GM12891 (cell line): ENCODE results near the gene TMEM151A.

Source experiments
- POLR2A ChIP-seq: IDR thresholded peaks from 2 replicates; pipeline ENCODE4 v1.6.1; 2011; ENCODE audit warnings: low read depth, low read length, control low read depth
- POLR2AphosphoS5 ChIP-seq: IDR thresholded peaks from 2 replicates; pipeline ENCODE4 v1.6.1; 2011; ENCODE audit warnings: low read depth, low read length, control low read depth
- POU2F2 ChIP-seq: IDR thresholded peaks from 2 replicates; pipeline ENCODE4 v1.6.1; 2011; ENCODE audit warnings: low read depth, mild to moderate bottlenecking, control low read depth, low read length, moderate library complexity
- SPI1 ChIP-seq: IDR thresholded peaks from 2 replicates; pipeline ENCODE4 v1.6.1; 2011; ENCODE audit warnings: low read depth, low read length, control low read depth
- TAF1 ChIP-seq: IDR thresholded peaks from 2 replicates; pipeline ENCODE4 v1.6.1; 2011; ENCODE audit warnings: low read depth, low read length, control low read depth

GRCh38 chr11:66334605-66335442, 43.1 kb downstream of the TMEM151A start:
- no peak for TF ChIP-seq POLR2A
- no peak for TF ChIP-seq POLR2AphosphoS5
- TF ChIP-seq TAF1, result no peak
- no peak for TF ChIP-seq SPI1
- no peak for TF ChIP-seq POU2F2
